Measurements from ENCODE around the gene PRKCA.
"Not testable (repeated sequence)": the region's sequence is repeated elsewhere in the genome, so short reads cannot be mapped to it uniquely, and the experiment has no call there.

The PRKCA gene

DNA sequence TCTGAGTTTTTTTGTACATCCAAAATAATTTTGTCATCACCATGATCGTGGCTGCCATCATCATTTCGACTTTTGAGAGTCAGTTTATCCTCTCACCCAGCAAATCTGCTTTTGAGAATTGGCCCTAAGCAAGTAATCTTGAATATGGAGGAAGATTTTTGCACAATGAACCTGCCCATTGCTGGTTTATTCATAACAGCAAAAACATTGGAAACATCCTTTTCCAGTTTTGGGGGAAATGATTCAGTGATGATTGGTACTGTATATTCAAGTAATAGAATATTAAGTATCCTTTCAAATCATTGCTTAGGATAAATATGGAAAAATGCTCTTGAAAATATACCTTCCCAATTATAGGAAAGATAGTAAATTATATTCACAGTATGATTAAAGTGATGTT is 53.1 kb downstream of the PRKCA start:
- no peak for DNase-seq

DNA sequence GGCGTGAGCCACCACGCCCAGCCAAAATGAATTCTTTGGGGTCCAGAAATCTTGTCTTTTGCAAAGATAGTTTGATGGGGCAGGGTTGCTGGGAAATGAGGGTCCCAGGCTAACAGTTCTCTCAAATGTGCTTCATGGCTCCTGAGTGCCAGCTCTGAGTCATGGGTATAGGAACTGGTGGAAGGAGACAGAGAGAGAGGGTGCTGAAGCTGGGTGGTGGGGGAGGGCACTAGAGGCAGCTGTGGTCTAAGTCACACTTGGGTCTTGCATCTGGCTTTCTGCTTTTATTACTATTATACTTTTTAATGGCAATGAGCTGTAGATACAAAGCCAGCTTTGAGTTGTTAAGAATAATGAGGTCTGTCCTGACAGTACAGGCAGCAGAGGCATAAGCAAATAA is 54.6 kb downstream of the PRKCA start:
- no peak for DNase-seq

DNA sequence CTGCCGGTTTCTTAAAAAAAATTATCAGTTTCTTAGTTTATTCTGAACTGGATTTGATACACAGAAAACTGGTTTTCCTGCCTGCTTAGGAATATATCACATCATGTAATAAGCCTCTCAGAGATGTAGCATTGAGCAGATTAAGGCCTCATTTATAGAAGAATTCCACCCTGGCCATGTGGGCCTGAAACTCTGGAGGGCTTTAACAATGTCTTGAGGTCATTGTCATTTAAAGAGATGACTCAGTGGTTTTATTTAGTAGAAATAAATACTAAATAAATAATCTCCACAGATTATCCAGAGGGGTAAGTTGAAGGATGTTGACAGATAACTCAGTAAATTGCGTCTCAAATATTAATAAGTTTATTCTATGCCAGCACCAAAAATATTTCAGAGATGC is 56.9 kb downstream of the PRKCA start:
- no peak for DNase-seq

DNA sequence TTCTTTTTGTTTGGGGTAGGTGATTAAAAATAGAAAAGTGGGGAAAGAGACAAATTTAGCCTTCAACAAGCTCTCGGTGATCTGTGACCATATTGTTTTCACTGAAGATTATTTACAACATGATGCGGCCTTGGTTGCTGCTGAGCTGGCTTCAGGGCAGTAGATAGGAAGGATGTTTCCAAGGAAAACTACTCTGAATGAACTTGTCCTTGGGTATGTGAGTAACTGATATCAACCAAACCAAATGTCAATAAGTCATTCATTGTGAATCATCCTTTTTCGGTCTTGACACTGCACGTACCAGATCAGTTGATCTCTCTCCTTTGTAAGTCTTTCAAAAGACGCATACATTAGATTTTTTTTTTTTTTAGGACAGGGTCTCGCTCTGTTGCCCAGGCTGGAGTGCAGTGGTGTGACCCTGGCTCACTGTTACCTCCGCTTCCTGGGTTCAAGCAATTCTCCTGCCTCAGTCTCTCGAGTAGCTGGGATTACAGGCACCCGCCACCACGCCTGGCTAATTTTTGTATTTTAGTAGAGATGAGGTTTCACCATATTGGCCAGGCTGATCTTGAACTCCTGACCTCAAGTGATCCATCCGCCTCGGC is 58.6 kb downstream of the PRKCA start:
- not testable (repeated sequence) for DNase-seq

DNA sequence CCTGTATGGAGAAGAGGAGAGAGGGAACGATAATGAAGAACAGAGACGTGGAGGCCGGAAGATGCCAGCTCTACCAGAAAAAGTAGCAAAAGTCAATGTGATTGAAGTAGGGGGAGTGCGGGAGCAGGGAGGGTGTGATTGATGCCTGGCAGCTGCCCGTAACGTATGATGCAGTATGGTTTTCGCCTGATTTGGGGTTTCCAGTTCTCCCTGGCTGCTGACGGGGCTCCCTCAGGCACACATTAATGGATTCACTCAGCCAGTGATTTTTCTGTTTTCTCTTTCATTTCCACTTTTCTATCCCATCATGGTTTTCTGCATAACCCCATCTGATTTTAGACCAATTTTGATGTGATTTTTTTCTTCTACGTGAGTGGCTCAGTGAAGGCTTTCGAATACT is 62.1 kb downstream of the PRKCA start:
- DNase-seq: no peak

DNA sequence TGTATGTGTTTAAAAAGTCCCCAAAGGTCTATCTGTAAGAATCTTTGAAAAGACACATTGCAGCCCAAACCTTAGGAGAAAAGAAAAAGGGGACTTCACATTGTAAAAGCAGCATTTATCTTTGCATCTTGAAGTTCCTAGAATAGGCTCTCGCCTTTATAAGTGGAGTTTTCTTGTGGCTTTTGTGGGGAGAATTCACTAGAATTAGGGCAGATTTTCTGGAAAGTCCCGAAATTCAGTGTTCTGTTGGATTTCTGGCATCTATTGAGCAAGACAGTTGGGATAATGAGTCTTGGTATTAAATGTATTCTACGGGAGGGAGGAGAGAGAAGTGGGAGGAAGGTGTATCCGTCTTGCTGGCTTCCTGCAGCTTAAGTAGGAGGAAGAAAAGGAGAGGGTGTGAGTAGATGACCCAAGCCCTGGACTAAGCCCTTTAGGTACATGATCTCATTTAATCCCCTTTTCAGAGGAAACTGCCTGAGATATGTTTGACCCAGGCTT is 62.6 kb downstream of the PRKCA start:
- no peak for DNase-seq

DNA sequence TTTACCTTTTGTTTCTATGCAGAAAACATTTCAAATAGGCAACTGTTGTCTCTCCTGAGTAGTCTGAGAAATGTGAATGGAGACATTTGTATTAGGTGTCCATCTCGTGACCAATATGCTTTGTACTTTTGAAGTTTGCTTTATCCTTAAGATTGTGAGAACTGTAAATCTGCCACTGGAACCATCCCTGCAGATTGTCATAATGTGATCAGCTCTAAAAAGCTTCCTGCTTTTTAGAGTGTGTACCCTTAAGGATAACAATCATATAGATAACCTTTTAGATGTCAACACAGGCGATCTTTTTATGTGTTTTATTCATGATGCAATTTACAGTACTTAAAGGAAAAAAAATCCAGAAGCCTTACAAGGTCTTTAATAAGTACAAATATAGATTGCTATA is 63.5 kb downstream of the PRKCA start:
- no peak for DNase-seq

DNA sequence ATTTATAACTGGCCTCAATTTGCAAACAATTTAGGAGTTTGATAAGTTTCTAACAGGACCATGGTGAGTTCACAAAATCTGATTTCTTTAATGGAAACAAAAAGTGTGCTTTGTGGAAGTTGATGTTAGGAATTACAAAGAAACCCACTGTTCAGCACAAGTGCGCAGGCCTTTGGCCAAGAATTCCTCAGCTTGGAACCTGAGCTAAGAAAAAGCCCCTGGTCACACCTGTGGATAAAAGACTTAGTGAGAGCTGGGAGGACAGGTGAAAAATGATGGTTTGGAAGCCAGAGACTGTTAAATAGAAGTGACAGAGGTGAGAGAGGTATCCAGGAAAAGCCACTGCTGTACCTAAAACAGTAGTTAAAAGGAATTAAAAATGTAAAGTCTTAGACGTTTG is 64.7 kb downstream of the PRKCA start:
- DNase-seq: no peak

DNA sequence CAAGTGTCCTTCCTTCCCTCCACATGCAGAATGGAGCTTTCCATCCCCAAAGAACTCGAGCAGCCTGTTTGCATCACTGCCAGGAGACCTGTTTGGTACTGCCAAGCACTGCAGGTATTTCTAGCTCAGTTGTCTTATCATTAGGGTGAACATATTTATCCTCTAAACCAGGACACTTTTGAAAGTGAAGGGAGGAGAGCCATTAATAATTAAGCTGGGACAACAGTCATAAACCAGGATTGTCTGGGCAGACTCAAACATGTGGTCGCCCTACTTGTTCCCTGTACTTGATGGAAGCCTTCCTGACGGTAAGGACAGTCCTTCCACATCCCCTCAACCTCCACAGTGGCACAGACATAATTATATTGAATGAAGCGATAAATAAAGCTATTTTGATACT is 67.4 kb downstream of the PRKCA start:
- no peak for DNase-seq

DNA sequence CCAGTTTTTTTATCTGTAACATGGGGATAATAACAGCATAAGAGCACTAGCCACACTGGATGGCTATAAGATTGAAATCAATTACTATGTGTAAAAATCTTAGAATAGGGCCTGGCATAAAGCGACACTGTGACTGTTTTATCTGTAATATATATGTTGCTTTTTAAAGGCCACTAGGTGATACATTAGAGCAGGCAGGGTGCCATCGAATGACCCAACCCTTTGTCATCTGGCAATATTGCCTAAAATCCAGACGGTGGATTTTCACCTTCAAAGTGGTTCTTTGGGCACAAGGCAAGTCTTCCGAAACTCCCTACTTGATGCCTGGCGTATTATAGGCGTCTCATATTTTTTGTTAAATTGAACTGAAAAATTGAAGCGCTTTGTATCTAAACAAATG is 69.1 kb downstream of the PRKCA start:
- no peak for DNase-seq

DNA sequence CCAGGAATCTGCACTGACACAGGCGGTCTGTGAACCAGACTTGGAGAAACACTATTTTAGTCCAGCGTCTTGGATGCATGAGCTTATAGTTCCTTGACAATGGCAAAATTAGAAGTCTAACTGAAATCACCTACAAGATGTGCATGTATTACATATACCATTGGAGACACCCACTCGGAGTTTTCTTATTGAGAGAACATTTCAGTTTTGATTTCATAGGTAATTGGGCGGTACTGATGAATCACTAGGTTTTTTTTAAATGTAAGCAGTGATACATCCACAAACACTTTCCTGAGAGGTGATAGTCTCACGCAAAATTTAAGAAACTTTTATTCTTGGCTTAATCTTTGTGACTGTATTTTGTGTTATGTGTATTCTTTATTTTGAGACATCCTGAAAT is 69.8 kb downstream of the PRKCA start:
- DNase-seq: no peak

DNA sequence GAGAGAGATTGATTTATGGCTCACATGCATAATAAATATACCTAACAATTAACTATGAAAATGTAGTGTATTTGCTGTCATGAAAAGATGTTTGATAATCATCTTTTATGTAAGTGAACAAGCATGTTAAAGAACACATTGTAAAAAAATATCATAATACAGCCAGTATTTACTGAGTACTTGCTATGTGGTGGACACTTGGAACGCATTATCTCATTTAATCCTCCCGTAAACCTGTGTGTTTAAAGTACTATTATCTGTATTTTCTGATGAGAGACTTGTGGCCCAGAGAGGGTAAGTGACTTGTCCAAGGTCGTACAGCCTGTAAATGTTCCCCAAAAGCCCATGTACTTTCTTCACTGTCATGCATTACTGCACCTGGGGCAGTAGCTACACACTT is 70.7 kb downstream of the PRKCA start:
- DNase-seq: no peak

DNA sequence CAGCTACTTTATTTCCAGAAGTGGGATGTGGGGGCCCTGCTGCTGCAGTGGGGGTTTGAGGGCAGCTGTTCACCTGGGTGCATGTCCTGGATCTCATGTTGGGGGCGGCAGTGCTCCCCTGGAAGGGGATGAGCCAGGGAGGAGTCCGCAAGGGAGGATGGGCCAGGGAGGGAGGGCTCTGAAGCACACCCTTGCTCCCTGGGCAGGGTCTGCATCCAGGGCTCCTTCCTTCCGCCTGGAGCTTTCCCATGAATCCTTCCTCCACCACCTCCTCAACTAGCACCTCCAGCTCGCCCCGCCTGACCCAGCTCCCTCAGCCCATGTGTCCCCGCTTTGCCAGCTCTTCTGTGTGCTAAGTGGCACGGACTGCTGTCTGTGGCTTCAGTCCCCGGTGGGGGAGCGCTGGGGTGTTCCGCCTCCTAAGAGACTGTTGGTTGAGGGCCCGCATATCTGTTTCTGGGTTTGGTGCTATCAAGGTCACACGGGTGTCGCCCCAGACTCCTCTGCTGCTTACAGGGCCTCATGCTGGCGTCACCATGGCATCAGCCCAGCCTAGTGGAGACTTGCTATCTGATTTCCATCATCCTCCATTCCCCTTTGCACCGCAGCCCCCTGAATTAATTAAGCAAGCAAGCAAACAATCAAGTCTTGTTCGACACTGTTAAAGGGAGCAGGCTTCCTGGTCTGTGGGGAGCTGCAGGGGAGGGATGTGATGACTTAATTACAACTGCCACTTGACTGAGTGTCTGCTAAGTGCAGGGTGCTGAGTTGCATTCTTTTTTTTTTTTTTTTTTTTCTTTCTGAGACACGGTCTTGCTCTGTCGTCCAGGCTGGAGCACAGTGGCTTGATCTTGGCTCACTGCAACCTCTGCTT is 71.8 kb downstream of the PRKCA start:
- no peak for DNase-seq

DNA sequence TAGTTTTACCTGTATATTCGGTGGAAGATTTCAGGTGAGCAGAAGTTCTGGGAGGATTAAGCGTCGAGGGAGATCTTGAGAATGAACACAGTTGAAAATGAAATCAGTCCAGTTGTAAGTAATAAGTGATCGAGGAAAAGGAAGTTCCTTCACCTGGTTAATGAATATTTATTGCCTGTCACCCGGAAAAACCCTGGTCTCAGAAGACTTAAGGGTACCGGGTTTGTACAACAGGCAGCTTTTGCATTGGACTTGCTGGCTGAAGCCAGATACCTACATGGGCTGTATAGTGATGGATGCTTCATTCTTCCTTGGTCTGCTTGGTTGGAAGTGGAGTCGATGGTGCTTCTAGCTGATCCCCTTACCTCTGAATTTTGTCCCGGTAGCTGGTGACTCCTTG is 72.7 kb downstream of the PRKCA start:
- DNase-seq: no peak

DNA sequence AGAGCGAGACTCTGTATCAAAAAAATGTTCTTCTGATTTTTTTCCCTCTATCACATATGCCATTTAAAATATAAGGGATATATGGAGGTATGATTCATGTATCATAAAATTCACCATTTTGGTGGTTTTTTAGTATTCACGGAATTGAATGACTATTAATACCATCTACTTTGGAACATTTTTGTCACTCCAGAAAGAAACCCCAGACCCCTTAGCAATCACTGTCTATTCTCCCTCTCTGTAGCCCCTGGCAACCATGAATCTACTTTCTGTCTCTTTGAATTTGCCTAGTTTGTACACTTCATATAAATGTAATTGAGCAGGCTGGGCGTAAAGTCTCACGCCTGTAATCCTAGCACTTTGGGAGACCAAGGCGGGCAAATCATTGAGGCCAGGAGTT is 75.9 kb downstream of the PRKCA start:
- no peak for DNase-seq

DNA sequence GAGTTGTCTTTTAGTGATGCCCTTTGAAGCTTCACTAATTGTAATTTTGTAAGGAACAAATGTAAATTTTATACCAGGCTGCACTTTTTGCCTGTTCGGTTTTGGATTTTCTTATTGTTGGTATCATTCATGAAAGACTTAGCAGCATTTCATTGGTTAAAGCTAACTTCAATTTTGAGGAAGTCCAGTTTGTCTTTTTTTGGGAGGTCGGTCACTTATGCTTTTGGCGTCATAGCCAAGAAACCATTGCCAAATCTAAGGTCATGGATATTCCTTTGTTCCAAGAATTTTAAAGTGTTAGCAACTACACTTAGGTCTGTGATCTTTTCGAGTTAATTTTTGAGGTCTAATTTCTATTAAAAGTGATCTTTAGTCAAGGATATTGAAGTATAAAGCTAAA is 77.1 kb downstream of the PRKCA start:
- no peak for DNase-seq

DNA sequence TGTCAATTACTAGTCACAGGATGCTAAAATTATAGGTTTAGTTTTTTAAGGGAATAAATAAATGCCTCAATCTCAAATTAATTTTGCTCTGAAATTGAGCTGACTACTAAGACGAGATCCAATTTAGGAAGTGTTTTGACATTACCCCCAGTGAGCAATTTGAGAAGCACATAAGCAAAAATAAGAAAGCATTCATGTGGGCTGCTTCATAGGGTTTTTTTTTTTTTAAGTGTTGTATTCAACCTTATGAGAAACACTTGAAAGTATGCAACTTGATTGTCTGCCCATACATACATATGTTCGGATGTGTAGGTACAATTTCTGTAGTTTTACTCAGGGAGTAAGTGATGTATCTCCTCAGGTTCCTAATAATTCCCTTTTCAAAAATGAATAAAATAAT is 77.6 kb downstream of the PRKCA start:
- no peak for DNase-seq

DNA sequence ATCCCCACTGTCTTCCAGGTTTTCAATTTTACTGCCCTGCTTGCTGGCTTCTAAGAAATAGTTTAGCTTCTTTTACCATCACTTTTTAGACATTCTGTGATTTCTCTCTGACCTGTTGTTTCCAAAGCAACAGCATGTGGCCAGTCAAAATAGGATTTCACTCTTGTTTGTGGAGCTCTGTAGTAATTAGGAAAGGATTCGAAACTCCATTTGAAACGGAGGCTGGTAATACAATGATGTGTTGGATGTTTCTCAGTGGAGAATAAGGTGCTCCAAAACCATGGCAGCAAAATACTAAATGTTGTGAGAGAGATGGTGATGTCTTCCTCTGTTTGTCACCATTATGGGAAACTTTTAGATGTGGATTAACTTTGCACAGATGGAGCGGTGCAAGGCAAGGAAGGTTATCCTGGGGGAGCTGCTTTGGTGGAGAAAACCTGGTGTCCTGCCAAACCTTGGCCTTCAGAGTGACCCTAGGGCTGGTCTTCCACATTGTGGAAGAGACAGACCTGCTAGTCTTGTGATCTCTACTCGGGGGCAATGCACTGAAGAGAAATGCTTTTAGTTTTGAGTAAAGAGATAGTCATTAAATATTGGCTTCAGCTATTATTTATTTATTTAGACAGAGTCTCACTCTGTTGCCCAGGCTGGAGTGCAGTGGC is 79.4 kb downstream of the PRKCA start:
- no peak for DNase-seq

DNA sequence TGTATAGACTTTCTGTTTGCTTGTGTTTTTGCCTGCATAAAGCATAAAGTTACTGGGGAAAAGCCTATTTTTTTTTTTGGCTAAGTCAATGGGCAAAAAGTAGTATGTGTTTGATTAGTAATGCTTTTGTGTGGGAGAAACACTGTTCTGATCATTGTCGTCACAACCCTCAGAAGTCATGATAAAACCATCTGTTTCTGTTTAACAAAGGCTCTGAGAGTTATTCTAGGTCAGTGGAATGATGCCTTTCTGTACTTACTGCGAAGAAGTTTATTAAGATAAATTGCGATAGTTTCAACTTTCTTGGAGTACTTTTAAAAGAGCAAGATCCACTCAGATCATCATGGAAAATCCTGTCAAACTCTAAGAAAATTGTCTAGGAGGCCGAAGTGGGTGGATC is 80.9 kb downstream of the PRKCA start:
- DNase-seq: no peak

DNA sequence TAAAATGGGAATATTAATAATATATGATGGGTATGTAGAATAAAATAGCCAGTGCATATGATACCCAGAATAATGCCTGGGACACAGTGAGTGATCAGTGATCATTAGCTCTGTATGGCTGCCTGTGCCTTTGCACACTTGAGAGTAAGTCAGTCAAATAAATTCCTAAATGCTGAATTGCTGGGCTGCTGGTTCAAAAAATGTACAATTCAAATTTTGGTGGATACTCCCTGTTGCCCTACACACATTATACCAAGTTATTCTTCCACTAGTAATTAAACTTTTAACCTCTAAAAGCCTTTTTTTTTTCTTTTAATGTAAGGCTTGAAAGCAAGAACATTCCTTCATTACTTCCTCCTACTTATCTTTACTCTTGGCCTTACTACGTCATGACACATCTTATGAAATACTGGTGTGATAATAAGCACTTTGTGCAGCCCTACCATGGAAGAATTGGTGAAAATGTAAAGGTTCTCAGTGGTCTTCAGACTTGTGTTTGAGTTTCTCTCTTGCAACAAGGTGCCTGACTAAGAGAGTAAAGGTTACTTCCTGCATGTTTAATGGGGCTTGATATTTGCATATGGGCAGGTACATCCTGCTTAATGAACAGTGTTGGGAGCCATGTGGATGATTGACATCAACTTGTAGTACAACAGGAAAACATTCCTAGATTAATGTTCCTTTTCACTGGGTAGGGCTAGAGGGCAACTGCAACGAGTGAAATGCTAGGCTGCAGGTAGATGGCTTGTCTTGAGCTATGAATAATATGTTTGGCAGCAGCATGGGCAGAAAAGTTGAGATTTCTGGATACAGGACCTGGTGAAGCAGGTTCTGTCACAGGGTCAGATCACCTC is 84.3 kb downstream of the PRKCA start:
- DNase-seq: no peak

DNA sequence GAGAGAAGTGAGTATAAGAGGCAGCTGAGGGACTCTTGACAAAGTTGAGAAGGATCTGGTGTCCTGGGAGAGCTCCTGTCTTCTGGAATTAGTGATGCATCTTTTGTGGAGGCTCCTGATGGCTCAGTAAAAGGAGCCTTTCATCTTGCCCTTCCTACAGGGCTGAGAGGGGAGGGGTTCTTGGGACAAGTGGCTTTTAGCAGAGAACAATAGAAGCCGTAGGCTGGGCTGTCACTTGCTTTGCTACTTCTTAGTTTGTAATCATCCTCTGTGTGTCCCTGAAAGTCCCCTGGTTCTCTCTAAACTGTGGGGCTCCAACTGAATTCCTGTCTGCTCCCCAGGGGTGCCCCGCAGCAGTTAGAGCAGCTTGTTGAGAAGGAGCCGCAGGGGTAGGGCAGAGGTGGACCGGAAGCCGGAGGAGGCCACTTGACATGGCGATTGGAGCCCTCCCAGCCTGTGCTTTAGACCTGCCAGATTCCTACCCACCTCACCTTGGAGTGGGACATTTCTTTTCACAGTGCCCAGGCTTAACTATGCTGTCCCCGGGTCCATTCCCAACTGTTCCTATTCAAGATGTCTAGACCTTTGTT is 85.1 kb downstream of the PRKCA start:
- no peak for DNase-seq

DNA sequence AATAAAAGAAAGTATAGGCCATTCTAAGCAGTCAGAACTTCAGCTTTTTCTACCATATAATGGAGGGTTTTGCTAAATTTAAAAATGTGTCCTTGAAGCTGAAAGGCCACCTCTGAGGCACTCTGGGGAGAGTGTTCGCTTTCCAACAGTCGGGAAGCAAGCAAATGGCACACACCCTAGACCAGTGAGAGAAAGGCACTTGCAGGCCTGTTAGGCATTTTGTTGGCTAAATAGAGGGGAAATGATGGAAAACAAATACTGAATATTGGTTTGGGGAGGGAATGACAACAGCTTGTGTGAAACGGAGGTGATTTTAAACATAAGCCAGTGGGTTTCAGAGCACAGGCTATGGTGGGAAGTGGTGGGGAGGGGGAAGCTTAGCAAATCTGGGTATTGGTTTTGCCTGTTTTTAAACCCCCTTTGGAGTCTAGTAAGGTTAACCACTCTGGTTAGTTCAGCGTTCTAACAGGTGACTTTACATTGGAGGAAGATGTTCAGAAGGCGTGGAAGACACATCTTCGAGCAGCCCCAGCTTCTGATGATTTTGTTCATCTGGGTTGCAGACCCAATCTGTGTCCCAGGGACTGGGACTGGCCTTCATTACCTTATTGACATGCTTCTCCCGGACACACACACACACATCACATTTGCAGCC is 90.5 kb downstream of the PRKCA start:
- DNase-seq: no peak

Data from right forelimb (tissue), 1 donor.